CD4-positive, alpha-beta T cell treated with Interleukin-1 beta for 1 hour (primary cell): ENCODE results near the gene LY6G6D.
A peak's percentile ranks its signal among the peaks of the same experiment; 100 is the strongest.

Source experiments
- DNase-seq, 2 donors: peaks; one replicate each; pipeline ENCODE4 v3.0.0-alpha.2; 2020 to 2022

The LY6G6D gene

GRCh38 chr6:31721351-31722020, 6.3 kb downstream of the LY6G6D start, which contains the start of gene LY6G6C:
LY6G6C (minus strand) TSS chr6:31721746; CDS start chr6:31721679, 67 bp downstream.
- no peak for DNase-seq

- no peak for DNase-seq
These were observed 7.0 kb downstream of the LY6G6D start for GRCh38 chr6:31722173-31722572.

GRCh38 chr6:31723245-31723979, 8.3 kb downstream of the LY6G6D start, which contains the start of gene MPIG6B:
MPIG6B (plus strand) TSS chr6:31723373; CDS start chr6:31723384, 11 bp downstream.
- no peak for DNase-seq

GRCh38 chr6:31723980-31724691, 9.0 kb downstream of the LY6G6D start:
- DNase-seq, result no peak

GRCh38 chr6:31725502-31726350, 10.6 kb downstream of the LY6G6D start:
- DNase-seq, result no peak

GRCh38 chr6:31727034-31727716, 12.0 kb downstream of the LY6G6D start:
- peak in 1 of 2 donors; percentile 77 for DNase-seq

GRCh38 chr6:31727717-31728671, 12.8 kb downstream of the LY6G6D start:
- peak in 1 of 2 donors; percentile 28 for DNase-seq

- DNase-seq, result no peak
These were observed 13.8 kb downstream of the LY6G6D start, which contains the start of gene DDAH2 for GRCh38 chr6:31728767-31729514. DDAH2 (minus strand) TSS chr6:31729299; CDS start chr6:31729161, 138 bp downstream.

- DNase-seq, result peak; percentile 83
These were observed 14.4 kb downstream of the LY6G6D start for GRCh38 chr6:31729515-31729978.

- DNase-seq, result peak; percentile 76 to 78
These were observed 15.0 kb downstream of the LY6G6D start for GRCh38 chr6:31729979-31730630.

- DNase-seq, result no peak
These were observed 15.5 kb downstream of the LY6G6D start for GRCh38 chr6:31730631-31731086.

- no peak for DNase-seq
These were observed 16.9 kb downstream of the LY6G6D start for GRCh38 chr6:31732029-31732428.

- no peak for DNase-seq
These were observed 18.6 kb downstream of the LY6G6D start for GRCh38 chr6:31733734-31734133.

GRCh38 chr6:31734247-31734820, 19.2 kb downstream of the LY6G6D start:
- DNase-seq, result no peak

- peak; percentile 79 to 82 for DNase-seq
These were observed 19.8 kb downstream of the LY6G6D start for GRCh38 chr6:31734821-31735406.

- peak; percentile 78 to 83 for DNase-seq
These were observed 21.0 kb downstream of the LY6G6D start, which contains the start of gene CLIC1 for GRCh38 chr6:31736021-31736767. CLIC1 (minus strand) TSS chr6:31736530; CDS start chr6:31736300, 230 bp downstream.

- DNase-seq, result no peak
These were observed 21.7 kb downstream of the LY6G6D start for GRCh38 chr6:31736768-31737314.
